Astrocyte of the cerebellum (primary cell): Measurements from ENCODE around the gene TMCC3.

Source experiments
- DNase-seq: peaks from one replicate; pipeline ENCODE4 v3.0.0-alpha.2; 2011; ENCODE audit warnings: low read depth
- H3K4me3 ChIP-seq: 2 replicates; pipeline ENCODE4 v1.5.1; 2011; ENCODE audit warnings: mild to moderate bottlenecking, low read depth, low read length, moderate library complexity
- in situ Hi-C: cut with HindIII; loops from 2 replicates; pipeline ENCODE4 v1.10.0; 2017; ENCODE audit warnings: low sequenced_read_pairs
- TF ChIP-seq, protein P1 (sequence below): IDR thresholded peaks from 2 replicates; pipeline ENCODE4 v1.5.1; 2012; ENCODE audit warnings: low read length, low read depth, moderate library complexity, mild to moderate bottlenecking; ENCODE audit errors: missing control alignments

TMCC3 gene

DNA sequence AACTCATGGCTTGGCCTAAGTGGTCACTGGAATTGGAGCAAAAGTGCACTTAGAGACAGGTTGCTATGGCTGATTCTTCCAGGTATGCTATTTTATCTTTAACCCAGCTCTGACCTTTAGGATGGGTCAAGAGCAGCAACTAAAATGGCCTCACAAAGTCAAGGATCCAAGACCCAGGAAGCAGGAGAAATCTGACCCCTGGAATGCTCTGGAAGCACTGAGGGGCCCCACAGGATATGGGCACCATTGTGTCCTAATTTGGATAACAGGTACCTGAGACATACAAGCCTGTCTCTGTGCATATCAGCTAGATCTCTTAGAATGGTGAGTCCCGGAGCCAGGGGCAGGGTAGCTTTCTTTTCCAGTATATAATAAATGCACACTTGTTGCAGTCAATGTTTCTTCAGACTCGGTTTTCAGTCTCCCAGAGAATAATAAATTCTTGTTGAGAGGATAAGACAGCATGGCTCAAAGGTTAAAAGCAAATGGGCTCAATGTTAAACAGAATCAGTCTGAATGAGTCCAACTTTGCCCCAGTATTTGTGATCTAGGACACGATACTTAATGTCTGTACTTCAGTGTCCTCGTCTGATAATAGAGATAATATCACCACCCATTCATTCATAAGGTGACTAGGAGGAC, 29.3 kb upstream of the TMCC3 start:
- TF ChIP-seq, protein P1, sequence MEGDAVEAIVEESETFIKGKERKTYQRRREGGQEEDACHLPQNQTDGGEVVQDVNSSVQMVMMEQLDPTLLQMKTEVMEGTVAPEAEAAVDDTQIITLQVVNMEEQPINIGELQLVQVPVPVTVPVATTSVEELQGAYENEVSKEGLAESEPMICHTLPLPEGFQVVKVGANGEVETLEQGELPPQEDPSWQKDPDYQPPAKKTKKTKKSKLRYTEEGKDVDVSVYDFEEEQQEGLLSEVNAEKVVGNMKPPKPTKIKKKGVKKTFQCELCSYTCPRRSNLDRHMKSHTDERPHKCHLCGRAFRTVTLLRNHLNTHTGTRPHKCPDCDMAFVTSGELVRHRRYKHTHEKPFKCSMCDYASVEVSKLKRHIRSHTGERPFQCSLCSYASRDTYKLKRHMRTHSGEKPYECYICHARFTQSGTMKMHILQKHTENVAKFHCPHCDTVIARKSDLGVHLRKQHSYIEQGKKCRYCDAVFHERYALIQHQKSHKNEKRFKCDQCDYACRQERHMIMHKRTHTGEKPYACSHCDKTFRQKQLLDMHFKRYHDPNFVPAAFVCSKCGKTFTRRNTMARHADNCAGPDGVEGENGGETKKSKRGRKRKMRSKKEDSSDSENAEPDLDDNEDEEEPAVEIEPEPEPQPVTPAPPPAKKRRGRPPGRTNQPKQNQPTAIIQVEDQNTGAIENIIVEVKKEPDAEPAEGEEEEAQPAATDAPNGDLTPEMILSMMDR = no peak
- in situ Hi-C loops = no loop called here
- H3K4me3 ChIP-seq = no peak overlapping the region
- no peak for DNase-seq

DNA sequence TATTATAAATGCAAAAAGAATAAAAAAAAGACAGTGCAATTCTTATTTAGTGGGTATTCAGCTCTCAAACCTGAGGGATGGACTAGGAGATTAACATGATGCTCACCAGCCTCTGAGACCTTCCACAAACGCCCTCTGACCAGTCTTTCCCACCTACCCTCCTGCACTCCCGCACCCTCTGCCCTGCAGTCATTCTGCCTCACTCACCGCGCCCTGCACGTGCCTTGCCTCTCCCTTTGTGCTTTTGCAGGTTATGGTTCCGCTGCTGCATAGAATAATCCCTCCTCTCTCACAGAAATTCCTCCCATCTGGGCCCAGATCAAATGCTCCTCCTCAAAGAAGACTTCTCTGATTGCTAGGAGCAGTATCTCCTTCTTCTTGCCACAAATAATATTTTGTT, 28.5 kb upstream of the TMCC3 start:
- TF ChIP-seq, protein P1 = no peak
- no peak for DNase-seq

DNA sequence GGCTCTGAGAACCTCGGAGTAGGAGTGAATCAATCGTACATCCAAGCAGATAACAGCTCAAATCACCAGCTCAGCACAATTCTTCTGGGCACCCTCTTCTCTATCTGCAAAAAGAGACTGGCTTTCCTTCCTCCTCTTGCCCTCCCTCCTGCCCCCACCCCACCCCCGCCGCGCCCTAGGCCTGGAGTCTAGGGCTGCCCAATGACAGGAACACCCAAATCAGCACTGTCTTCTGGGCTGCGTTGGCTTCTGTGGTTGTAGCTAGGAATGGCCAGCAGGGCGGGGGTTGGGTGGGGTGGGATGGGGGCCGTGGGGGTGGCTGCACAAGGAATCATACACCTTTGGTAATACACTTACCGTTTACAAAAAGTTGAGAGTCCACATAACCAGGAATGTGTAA, 28.0 kb upstream of the TMCC3 start:
- H3K4me3 ChIP-seq = no peak overlapping the region
- TF ChIP-seq, protein P1 = no peak
- in situ Hi-C loops = no loop called here
- no peak for DNase-seq

More for the DNA sequence above, 28.5 kb upstream of the TMCC3 start:
- in situ Hi-C loops = no loop called here
- H3K4me3 ChIP-seq = no peak overlapping the region

DNA sequence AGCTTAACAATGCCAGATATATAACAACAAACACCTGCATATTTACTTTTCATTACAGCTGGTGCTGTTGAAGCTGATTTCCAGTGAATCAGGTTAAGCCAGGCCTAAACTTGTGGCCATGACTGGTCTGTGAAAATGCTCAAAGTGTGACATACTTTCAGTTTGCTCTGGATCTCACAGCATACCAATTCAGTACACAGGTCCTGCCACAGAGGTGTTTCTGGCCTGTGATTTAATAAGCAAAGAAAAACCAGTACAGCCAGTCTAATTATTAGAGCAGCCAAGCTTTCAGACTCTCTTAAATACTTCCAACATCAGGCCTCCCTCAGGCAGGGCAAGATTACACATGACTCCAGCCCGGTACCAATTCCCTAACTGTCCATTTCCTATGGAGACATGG, 27.4 kb upstream of the TMCC3 start:
- no peak overlapping the region for H3K4me3 ChIP-seq
- TF ChIP-seq, protein P1 = no peak
- DNase-seq = no peak
- in situ Hi-C loops = no loop called here

DNA sequence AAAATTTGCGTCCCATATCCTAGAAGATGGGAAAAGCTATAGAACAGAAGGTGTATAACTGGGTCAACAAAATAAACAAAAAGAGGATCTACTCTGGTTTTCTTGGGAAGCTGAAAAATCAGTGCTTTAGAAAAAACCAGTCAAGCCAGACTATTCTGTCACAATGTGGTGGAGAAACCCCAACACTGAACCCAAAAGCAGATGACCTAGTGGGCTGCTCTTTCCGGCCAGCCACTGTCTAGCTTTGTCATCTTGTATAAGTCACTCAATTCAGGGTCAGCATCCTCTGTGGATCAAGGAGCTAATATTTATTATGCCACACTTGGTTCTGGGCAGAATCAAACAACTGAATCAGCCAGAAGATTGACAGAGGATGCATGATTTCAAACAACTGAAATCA, 26.6 kb upstream of the TMCC3 start:
- H3K4me3 ChIP-seq = no peak overlapping the region

DNA sequence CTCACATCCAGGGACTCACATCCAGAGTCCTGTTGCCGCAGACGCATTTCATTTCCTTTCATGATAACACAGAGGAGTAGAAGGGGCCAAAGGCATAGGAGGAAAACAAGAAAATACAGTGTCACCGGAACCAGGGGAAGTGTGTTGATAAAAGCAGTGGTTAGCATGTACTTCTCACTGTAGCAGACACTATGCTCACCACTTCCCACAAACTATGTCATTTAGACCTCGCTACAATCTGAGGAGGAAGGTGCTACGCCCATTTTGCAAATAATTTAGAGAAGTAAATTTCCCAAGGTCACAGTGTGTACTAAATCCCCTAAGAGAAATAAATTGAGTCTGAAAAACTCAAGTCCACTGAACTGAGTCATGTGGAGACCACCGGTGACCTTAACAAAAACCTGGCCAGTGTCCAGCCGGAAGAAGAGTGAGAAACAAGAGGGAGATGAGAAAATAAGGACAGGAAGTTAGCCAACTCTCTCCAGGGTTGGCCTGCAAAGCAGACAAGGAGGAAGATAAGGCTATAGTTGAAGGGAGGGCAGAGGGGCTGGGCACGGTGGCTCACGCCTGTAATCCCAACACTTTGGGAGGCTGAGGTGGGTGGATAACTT, 25.8 kb upstream of the TMCC3 start:
- in situ Hi-C loops = no loop called here
- no peak for DNase-seq

More for the DNA sequence above, 26.6 kb upstream of the TMCC3 start:
- in situ Hi-C loops = no loop called here
- no peak for DNase-seq
- TF ChIP-seq, protein P1 = no peak

More for the DNA sequence above, 25.8 kb upstream of the TMCC3 start:
- TF ChIP-seq, protein P1 = no peak
- no peak overlapping the region for H3K4me3 ChIP-seq
